Glomerular endothelial cell (primary cell): ENCODE data around the gene FSTL3. TPM values are rescaled to one million over a fixed set of nuclear protein-coding genes. Genes with fewer than 3 reads are reported as not detected.
"Not testable (repeated sequence)": the region's sequence is repeated elsewhere in the genome, so short reads cannot be mapped to it uniquely, and the experiment has no call there.

ENCODE experiments used
- DNase-seq: peaks from one replicate; pipeline ENCODE4 v3.0.0-alpha.2; 2011; ENCODE audit warnings: low read depth, low spot score; ENCODE audit errors: extremely low read depth
- total RNA-seq: library from RNA; depleted of rRNA; stranded (reverse); fragments of >200 nt; gene quantifications from 2 replicates; pipeline ENCODE4 v1.2.3, GENCODE V29; 2015

Gene FSTL3
- total RNA-seq, 1 donor from 2014 or later: 280 TPM

DNA sequence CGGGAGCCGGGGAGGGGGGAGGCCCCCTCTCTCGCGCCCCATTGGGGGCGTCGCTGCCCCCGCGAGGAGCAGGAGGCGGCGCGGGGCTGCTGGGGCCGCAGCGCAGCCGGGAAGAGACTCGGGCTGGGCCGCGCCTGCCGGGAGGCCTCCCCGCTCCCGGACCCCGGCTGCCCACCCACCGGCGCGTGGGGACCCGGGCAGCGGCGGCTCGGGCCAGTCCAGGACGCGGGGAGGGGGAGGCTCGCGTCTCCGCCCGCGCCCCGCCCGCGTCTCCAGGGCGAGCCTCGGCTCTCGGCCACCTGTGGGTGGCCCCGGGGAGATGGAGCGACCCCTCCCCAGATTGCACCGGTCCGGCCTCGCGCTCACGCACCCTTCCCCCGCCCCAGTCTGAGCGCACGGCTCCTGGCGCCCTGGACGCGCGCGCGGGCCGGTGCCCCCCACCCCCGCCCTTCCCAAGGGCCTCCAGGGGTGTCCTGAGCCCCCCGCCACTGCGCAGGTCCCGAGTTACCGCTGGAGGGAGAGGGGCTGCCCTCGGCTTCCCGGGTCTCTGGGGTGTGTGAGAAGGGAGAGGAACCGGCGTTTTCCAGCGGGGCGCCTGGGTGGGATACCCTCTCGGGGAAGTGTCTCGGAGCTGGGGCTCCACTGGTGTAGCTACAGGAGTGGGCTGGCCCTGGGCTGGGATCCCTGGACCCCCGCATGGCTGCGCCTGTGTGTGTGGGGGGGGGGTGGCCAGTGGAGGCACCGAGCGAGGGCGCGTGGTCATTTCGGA, 33.2 kb downstream of the FSTL3 start:
- no peak for DNase-seq

DNA sequence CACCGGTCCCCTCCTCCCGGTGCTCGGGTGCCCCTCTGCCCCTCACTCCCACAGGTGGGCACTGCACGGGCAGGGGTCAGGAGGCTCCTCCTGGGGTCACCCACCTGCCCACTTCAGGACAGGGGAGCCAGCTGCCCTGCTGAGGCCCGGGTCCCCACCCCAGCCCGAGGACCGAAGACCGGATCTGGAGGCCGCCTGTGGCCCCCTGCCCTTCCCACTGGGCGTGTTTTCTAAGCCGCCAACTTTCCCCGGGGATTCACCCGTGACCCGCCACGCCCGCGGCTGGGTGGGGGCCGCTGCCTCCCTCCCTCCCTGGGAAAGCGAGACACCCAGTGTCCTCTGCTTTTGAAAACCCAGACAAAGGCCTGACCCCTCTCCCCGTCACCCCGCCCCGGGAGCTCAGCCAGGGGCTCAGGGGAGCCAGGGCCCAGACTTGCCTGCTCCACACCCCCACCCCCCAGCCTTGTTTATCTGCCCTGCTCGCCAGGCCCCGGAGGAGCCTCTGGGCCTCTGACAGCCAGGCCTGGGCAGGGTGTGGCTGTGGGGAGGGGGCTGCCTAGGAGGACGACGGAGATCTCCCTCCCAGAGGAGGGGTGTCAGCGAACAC, 33.9 kb downstream of the FSTL3 start:
- no peak for DNase-seq

DNA sequence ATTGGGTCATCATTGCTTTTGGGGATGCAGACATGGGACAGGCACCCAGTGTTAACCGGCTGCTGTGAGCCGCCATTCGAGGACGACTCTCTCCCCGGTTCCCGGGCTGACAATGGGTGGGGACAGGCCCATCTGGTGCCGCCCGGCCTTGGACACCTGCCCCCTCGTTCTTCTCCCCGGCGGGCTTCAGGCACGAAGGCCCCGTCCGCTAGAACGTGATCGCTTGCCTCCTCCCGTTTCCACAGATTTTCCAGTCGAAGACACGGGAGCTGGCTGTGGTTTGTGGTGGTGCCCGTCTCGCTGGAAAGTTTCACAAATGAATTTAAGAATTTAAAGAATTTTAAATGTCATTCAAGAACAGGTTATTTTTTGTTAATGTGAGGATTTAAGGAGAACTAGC, 34.6 kb downstream of the FSTL3 start:
- no peak for DNase-seq

DNA sequence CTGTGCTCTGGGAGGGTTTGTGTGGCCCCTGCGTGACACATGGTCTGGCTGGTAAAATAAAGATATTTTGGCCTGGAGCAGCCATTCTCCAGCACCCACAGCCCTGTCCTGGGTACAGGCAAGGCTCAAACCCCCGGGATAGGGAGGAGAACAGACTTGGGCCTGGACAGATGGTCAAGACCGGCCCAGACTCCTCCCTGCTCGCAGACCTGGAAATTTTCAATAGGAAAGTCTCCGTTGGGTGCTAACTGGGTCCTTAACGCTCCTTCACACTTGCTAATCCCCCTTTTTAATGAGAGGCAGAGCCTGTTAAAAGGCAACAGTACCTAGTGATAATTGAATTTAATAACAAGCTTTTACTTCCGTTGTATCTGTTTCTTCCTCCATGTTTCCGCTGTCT, 35.1 kb downstream of the FSTL3 start:
- DNase-seq: no peak

DNA sequence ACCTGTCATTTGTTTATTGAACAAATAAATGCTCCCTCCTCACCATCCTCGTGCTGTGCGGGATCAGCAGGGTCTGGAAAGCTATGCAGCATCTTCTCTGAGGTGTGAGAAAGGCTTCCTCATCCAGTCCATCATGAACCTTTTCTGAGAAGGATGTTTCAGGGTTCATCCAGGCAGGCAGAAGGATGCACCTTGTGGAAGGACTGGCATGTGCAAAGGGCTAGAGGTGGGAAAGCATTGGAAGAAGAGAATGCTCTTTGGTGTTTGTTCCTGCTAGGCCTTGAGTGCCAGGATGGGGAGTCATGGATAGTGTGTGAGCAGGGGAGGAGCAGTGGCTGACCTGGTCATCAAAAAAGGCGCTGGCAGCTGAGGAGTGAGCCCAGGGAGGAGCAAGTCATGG, 39.2 kb downstream of the FSTL3 start:
- no peak for DNase-seq

DNA sequence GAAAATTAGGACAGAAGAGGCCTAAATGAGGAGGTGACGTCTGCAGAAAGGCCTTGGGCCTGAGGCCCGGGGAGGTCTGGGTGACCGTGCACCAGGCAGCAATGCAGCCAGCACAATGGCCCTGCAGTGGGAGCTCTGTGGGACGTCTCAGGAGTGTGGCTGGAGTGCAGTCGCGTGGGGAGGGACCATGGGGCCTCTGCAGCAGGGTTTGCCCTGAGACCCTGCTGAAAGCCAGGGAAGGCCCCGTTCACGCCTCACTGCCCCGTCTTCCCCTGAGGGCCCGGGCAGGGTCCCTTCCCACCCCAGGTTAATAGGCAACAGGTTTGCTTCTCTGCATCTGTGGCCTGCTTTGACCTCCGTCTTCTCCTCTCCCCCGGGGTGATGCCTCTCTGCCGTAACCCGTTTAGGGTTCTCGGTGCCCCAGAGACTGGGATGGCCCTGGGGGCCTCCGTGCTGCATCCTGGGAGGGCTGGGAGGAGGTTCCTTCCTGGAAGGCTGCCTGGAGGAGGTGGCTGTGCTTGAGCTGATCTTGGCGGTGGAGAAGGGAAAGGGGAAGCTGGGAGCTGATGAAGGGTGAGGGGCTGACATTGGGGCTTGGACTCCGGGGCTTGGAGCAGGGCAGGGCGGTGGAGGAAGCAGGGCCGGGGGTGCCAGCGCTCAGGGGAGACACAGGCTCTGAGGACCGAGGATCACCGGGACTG, 42.2 kb downstream of the FSTL3 start:
- no peak for DNase-seq

DNA sequence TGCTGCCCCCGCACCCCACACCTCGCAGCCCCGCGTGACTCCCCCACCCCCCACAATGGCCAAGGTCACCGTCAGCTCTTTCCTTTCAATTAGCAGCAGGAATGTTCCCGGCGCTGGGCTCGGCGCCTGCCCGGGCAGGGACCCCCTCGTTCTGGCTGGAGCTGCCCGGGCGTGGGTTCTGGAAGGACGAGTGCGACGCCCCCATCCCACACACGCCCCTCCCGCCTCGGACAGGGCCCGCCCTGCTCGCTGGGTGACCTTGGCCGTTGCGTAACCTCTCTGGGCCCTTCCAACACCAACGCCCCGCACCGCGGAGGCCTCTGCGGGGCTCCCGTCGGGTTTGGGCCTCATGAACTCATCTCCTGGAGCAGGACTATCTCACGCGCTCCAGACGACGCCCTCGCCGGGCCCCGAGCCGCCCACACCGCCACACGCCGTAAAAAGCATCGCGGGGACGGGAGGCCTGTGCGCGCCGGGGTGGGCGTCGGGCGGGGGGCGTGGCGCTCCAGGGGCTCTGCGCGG, 42.9 kb downstream of the FSTL3 start:
- DNase-seq: no peak

DNA sequence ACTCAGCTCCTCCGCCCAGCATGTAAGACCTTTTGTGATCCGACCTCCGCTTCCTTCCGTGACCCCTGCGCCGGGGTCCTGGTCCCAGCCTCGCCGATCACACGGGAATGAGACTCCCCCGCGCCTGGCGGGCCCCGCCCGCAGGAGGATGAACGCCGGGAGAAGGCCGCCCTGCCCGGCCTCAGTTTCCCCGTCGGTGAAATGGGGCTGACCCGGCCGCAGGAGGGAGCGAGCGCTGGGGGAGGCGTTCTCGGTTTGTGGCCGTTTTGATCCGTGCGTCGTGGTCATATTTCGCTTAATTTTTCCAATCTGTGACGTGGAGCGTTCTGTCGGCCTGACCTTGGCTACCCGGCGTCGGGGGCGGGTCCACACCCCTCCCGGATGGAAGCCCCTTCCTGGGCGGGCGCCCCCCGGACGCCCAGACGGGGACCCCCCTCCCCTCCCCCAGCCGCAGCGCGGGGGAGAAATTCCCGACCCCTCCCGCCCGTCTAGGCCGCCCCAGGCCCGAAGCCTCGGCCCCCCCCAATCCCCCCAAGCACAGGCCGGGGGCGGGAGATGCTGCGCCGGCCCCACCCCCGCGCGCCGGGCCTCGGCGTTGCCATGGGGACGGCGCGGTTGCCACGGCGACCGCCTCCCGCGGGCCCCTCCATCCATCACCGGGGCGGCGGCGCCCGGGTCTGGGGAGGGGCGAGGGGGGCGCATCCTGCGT, 43.6 kb downstream of the FSTL3 start:
- DNase-seq: no peak

DNA sequence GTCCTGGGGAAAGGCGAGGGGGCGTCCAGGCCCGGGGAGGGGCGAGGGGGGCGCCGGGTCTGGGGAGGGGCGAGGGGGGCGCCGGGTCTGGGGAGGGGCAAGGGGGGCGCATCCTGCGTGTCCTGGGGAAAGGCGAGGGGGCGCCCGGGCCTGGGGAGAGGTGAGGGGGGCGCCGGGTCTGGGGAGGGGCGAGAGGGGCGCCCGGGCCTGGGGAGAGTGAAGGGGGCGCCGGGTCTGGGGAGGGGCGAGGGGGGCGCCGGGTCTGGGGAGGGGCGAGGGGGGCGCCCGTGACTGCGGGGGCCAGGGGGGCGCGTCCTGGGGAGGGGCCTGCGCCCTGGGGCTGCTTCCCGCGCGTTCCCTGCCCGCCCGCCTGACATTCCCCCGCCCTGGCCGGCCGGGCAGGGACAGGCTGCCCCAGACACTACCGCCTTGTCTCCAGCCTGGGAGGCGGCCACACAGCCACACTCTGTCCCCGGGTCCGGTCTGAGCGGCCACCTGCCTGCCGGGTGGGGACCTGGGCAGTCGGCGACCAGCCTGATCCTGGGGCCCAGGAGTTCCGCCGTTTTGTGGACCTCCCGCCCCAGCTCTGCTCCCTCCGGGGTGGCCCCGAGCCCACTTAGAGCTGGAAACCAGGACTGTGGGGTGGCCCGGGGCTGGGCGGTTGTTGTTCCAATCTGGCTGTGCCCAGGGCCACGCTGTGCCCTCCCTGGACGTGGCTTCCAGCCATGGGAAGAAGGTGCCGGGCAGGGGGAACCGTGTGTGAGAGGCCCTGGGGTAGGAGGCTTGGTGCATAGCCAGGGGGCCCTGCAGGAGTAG, 44.4 kb downstream of the FSTL3 start:
- DNase-seq: no peak

DNA sequence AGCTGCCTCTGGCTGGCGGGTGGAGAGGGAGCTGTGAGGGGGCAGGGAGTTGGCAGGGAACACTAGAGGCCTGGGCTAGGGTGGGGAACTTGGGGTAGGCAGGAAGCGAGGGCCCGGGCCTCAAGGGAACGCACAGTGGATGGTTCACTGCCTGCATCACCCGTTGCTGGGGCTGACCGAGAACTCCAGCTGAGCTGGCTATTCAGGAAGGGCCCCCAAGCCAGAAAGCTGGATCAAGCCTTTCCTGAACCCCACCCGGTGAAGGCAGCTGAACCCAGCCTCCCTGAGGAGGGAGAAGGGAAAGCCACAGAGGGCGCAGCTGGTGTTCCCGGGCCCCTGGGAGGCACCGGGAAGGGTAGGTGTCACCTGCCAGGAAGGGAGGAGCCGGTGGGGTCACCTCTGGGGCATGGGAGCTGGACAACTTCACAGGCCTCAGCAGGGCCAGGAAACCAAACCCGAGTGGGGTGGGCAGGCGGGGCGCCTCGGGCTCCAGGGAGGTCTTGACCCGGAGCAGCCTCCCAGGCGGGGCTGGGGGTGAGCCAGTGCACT, 46.4 kb downstream of the FSTL3 start:
- DNase-seq: no peak

DNA sequence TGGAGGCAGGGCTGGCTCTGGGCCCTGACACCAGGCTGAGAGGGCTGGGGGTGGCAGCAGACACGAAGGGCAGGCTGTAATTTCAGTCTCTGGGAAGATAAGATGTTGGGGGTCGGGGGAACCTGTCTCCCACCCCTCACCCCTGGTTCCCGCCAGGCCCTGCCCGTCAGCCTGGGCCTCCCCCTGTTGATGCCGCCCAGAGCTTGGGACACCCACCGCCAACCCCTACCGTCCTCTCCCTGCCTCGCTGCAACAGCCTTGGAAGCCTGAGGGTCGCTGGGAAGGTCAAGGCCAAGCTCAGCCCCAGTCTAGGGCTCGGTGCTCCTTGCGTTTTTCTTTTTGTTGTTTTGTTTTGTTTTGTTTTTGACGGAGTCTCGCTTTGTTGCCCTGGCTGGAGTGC, 47.1 kb downstream of the FSTL3 start:
- DNase-seq: no peak

DNA sequence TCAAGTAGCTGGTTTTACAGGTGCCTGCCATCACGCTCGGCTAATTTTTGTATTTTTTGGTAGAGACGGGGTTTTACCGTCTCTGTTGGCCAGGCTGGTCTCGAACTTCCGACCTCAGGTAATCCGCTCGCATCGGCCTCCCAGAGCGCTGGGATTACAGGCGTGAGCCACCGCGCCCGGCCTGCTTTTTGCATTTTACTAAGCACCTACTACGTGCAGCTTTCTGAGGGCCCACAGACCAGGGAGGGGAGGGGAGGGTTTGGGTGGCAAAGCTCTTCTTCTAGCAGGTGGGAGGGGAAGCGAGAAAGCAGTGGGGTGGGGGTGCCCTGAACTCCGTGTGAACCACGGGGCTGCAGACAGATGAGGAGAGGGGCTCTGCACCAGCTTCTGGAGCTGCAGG, 47.5 kb downstream of the FSTL3 start:
- DNase-seq: no peak

DNA sequence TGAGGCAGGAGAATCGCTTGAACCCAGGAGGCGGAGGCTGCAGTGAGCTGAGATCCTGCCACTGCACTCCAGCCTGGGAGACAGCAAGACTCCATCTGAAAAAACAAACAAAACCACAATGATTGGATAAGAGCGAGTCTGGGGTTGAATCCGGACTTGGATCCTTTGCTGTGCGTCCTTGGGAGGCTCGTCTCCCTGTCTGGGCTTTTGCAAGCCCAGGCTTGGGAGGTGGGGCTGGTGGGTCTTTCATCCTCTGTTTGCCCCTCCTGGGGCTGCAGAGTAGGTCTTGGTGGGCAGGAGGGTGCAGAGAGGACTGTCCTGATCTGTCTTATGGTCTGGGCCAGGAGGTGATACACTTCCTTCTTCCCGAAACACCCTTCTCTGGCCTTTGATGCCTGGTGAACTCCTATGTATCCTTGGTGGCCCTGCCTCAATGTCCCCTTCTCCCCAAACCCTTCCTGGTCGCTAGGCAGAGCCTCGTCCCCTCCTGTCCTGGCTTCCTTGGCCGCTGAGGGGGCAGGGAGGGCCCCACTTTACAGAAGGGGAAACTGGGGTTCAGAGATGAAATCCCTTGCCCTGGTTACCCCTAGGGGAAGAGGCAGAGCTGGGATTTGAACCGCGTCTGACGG, 49.4 kb downstream of the FSTL3 start:
- DNase-seq: no peak

DNA sequence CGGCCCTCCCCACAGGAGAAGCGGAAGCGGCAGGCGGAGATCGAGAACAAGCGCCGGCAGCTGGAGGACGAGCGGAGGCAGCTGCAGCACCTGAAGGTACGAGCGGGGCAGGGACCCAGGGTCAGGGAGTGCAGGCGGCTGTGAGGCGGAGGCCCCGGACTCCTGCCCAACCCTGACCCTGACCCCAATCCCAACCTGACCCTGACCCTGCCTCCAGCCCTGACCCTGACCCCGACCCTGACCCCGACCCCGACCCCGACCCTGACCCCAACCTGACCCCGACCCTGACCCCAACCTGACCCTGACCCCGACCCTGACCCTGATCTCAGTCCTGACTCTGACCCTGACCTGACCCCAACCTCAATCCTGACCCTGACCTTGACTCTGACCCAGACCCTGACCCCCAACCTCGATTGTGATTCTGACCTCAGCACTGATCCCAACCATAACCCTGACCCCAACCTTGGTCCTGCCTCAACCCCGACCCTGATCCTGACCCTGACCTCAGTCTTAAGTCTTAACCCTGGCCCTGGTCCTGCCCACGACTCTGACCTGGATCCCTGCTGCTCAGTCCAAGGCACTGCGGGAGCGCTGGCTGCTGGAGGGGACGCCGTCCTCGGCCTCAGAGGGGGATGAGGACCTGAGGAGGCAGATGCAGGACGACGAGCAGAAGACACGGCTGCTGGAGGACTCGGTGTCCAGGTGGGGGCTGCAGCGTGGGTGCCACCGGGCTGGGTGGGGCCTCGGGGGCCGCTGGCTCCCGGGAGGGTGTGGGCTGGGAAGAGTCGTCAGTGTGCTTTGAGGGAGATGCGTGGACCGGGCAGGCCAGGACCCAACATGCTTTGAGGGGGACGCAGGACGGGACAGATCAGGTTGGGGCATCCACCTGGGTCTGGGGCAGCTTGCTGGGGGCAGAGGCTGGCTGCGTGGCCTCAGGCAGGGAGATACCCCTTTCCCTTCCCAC, 51.1 kb downstream of the FSTL3 start:
- DNase-seq: no peak

DNA sequence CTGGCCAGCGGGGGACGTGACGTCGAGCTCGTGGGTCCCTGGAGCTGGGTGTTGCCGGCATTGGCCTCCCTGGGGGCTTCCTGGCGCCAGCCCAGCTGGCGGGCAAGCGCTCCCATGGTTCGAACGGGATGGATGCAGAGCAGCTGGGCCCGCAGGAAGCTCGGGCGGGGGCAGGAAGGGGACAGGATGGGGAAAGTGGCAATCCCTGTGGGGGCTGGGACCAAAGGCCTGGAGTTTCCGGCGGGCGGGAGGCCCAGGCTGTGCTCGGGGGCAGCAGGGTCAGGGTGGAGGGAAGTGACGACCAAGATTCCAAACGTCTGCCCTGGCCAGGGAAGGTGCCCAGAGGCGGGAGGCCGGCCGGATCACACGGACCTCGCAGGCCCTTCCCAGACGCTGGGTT, 51.8 kb downstream of the FSTL3 start:
- DNase-seq: no peak

DNA sequence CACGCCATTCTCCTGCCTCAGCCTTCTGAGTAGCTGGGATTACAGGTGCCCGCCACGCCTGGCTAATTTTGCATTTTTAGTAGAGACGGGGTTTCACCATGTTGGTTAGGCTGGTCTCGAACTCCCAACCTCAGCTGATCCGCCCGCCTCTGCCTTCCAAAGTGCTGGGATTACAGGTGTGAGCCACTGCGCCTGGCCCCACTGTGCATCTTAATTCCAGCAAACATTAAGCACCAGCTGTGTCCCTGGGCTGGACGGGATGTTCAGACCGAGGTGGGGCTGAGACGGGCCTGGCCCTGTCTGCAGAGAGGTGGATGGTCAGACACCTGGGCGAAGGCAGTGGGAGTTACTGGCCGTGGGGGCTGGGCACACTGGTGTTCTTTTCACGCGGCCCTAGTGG, 53.4 kb downstream of the FSTL3 start:
- DNase-seq: not testable (repeated sequence)

DNA sequence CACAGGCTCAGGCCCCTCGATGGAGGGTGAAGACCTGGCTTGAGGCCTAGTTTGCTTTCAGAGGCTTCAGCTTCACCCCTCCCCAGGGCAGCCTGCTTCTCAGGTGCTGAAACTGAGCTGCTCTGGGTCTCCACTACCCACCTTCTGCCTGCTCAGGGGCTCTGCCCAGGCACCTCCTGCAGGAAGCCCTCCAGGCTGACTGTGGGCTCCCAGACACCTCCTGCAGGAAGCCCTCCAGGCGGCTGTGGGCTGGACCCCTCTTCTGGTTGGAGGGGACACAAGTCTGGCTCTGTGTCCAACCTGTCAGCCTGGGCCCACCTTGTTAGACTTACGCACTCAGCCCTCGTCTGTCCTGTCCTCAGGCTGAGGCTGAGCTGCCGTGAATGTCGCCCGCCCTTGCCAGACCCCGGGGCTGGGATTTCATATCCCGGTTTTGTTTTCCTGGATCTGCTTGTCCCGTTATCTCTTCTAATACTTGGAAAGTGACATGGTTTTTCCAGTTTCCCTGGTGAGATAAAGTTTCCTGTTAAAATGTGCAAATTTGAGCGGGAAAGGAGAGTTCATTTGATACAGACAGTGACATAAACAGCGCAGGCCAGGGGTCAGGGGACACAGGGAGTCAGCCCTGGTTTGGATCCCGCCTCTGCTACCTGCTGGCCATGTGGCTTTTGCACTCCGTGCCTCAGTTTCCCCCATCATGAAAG, 53.9 kb downstream of the FSTL3 start:
- DNase-seq: no peak

DNA sequence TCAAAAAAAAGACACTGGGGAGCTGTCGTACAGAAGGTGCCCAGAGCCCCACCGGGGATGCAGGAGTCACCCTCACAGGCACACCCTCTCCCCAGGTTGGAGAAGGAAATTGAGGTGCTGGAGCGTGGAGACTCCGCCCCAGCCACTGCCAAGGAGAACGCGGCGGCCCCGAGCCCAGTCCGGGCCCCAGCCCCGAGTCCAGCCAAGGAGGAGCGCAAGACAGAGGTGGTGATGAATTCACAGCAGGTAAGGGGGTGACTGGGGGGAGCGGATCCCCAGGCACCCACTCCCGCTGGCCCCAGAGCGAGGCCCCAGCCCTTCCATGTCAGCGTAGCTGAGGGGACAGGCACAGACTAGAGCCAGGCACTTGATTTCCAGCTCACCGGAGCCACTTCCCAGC, 54.8 kb downstream of the FSTL3 start:
- no peak for DNase-seq
